Measurements from ENCODE around the gene LCE1B. TPM values are rescaled to one million over a fixed set of nuclear protein-coding genes. Genes with fewer than 3 reads are reported as not detected.

Gene LCE1B
- total RNA-seq, 1 experiment from 2014 or later, result not detected

DNA sequence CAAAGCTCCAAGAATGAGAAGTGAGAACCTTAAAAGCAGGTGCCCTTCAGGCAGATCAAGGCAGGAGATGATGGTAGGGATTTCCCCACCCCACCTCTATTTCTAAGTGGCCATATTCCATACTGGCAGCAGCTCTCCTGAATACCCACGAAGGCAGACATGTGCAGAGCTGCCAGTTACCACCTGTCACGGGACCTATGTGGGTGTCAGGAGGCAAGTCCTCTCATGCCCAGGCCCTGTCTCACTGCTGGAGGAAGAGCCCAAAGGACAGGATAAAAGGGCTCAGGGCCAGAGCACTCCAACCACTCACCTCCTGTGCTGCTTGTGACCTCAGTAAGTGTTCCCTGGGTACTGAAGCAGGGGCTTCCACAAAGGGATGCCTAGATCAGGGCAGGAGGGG lies 721 bp upstream of the LCE1B start:
- Mint-ChIP-seq H3K4me3 (ENCODE audit: unreplicated experiment) (no peak overlapping the region), H3K9me3 (ENCODE audit: unreplicated experiment) (no peaks in the 10 kb centered on the region), H3K4me1 (ENCODE audit: low read depth, unreplicated experiment) (no peaks in the 10 kb centered on the region), H3K27ac (ENCODE audit: unreplicated experiment) (no peak overlapping the region), H3K36me3 (ENCODE audit: insufficient read depth, unreplicated experiment) (no peaks in the 10 kb centered on the region), H3K27me3 (ENCODE audit: insufficient read depth, unreplicated experiment) (peaks cover 13% of the 10 kb centered on the region)
- Histone ChIP-seq H3K4me1 (no peaks in the 10 kb centered on the region), H3K9me3 (no peaks in the 10 kb centered on the region), H3K36me3 (ENCODE audit: control insufficient read depth, insufficient read depth, low read length) (no peaks in the 10 kb centered on the region), H3K4me3 (ENCODE audit: low read depth, low read length) (no peak overlapping the region), H3K27me3 (replicated peaks; ENCODE audit: control insufficient read depth, insufficient read depth, low read length) (no peaks in the 10 kb centered on the region)
- DNase-seq, result no peak
- TF ChIP-seq, protein P1, sequence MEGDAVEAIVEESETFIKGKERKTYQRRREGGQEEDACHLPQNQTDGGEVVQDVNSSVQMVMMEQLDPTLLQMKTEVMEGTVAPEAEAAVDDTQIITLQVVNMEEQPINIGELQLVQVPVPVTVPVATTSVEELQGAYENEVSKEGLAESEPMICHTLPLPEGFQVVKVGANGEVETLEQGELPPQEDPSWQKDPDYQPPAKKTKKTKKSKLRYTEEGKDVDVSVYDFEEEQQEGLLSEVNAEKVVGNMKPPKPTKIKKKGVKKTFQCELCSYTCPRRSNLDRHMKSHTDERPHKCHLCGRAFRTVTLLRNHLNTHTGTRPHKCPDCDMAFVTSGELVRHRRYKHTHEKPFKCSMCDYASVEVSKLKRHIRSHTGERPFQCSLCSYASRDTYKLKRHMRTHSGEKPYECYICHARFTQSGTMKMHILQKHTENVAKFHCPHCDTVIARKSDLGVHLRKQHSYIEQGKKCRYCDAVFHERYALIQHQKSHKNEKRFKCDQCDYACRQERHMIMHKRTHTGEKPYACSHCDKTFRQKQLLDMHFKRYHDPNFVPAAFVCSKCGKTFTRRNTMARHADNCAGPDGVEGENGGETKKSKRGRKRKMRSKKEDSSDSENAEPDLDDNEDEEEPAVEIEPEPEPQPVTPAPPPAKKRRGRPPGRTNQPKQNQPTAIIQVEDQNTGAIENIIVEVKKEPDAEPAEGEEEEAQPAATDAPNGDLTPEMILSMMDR (IDR thresholded peaks at IDR 0.05; ENCODE audit: insufficient read depth in 1 of 2, low read depth in 1 of 2, low read length in 1 of 2, severe bottlenecking in 1 of 2, unreplicated experiment in 1 of 2), result no peak
- intact Hi-C loops (cut with micrococcal nuclease; ENCODE audit: unreplicated experiment), result no loop called here
- ChIA-PET CTCF (no interaction called here), POLR2A (no interaction called here)
- no TSS peak for BruUV-seq (replicated peaks)

DNA sequence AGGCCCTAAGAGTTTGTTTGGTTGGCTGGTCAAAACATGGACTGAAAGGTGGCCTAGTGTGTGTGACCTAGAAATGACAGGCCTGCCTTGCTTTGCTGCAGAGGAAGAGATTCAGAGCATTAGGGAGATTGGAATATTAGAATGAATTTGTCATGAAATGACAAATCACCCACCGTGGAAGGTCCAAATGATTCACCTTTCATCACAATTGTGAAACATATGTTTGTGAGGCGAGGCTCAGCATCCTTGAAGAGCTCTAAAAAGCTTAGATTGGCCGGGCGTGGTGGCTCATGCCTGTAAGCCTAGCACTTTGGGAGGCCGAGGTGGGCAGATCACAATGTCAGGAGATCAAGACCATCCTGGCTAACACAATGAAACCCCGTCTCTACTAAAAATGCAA lies 5.5 kb downstream of the LCE1B start:
- Histone ChIP-seq H3K4me1 (no peaks in the 10 kb centered on the region), H3K27me3 (replicated peaks; ENCODE audit: control insufficient read depth, insufficient read depth, low read length) (no peaks in the 10 kb centered on the region), H3K9me3 (no peaks in the 10 kb centered on the region), H3K4me3 (ENCODE audit: low read depth, low read length) (no peak overlapping the region), H3K36me3 (ENCODE audit: control insufficient read depth, insufficient read depth, low read length) (no peaks in the 10 kb centered on the region)
- DNase-seq, result no peak
- POLR2A ChIA-PET, result no interaction called here
- BruUV-seq (replicated peaks), result no TSS peak
- Mint-ChIP-seq H3K4me1 (ENCODE audit: low read depth, unreplicated experiment) (no peaks in the 10 kb centered on the region), H3K27me3 (ENCODE audit: insufficient read depth, unreplicated experiment) (peaks cover 3% of the 10 kb centered on the region), H3K9me3 (ENCODE audit: unreplicated experiment) (no peaks in the 10 kb centered on the region), H3K27ac (ENCODE audit: unreplicated experiment) (no peak overlapping the region), H3K4me3 (ENCODE audit: unreplicated experiment) (no peak overlapping the region), H3K36me3 (ENCODE audit: insufficient read depth, unreplicated experiment) (no peaks in the 10 kb centered on the region)
- TF ChIP-seq, protein P1 (IDR thresholded peaks at IDR 0.05; ENCODE audit: insufficient read depth in 1 of 2, low read depth in 1 of 2, low read length in 1 of 2, severe bottlenecking in 1 of 2, unreplicated experiment in 1 of 2), result no peak
- intact Hi-C loops (cut with micrococcal nuclease; ENCODE audit: unreplicated experiment), result no loop called here
- CTCF ChIA-PET, result no interaction called here

DNA sequence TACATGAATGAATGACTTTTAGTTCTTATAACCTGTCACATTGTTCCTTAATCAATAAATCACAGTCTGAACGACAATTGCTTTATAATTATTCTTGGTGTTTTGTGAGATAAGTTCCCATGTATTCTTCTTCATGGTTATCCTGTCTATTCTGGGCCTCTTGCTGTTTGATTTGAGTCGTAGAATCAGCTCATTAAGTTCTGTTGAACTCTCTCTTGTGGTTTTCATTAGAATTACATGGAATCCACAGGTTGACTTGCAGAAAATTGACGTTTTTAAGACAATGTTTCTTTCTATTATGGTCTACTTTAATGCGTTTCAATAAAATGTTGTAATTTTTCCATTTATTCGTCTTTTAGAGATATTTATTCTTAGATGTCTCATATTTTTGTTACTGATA lies 11.5 kb downstream of the LCE1B start:
- TF ChIP-seq, protein P1 (IDR thresholded peaks at IDR 0.05; ENCODE audit: insufficient read depth in 1 of 2, low read depth in 1 of 2, low read length in 1 of 2, severe bottlenecking in 1 of 2, unreplicated experiment in 1 of 2), result no peak
- no peak for DNase-seq
- no peaks in the 10 kb centered on the region for H3K36me3 Mint-ChIP-seq (ENCODE audit: insufficient read depth, unreplicated experiment)
- peaks cover 19% of the 10 kb centered on the region for H3K27me3 Mint-ChIP-seq (ENCODE audit: insufficient read depth, unreplicated experiment)
- H3K27me3 ChIP-seq (replicated peaks; ENCODE audit: control insufficient read depth, insufficient read depth, low read length), result no peaks in the 10 kb centered on the region
- intact Hi-C loops (cut with micrococcal nuclease; ENCODE audit: unreplicated experiment), result no loop called here
- no peaks in the 10 kb centered on the region for H3K9me3 ChIP-seq
- no peak overlapping the region for H3K4me3 ChIP-seq (ENCODE audit: low read depth, low read length)
- H3K4me3 Mint-ChIP-seq (ENCODE audit: unreplicated experiment), result no peak overlapping the region
- no peaks in the 10 kb centered on the region for H3K4me1 ChIP-seq
- no peaks in the 10 kb centered on the region for H3K4me1 Mint-ChIP-seq (ENCODE audit: low read depth, unreplicated experiment)
- H3K27ac Mint-ChIP-seq (ENCODE audit: unreplicated experiment), result no peak overlapping the region
- no TSS peak for BruUV-seq (replicated peaks)
- no peaks in the 10 kb centered on the region for H3K9me3 Mint-ChIP-seq (ENCODE audit: unreplicated experiment)
- POLR2A ChIA-PET, result no interaction called here
- CTCF ChIA-PET, result no interaction called here
- H3K36me3 ChIP-seq (ENCODE audit: control insufficient read depth, insufficient read depth, low read length), result no peaks in the 10 kb centered on the region
